ENCODE data around the gene FCRL3. TPM values are rescaled to one million over a fixed set of nuclear protein-coding genes. Genes with fewer than 3 reads are reported as not detected.

The FCRL3 gene
- total RNA-seq, 1 experiment from 2014 or later = not detected

- intact Hi-C loops (cut with micrococcal nuclease; ENCODE audit: unreplicated experiment) = no loop called here
- Mint-ChIP-seq H3K9me3 (ENCODE audit: unreplicated experiment) (no peaks in the 10 kb centered on the region), H3K27ac (ENCODE audit: unreplicated experiment) (no peak overlapping the region), H3K4me1 (ENCODE audit: low read depth, unreplicated experiment) (no peaks in the 10 kb centered on the region), H3K4me3 (ENCODE audit: unreplicated experiment) (no peak overlapping the region), H3K27me3 (ENCODE audit: insufficient read depth, unreplicated experiment) (peaks cover 21% of the 10 kb centered on the region), H3K36me3 (ENCODE audit: insufficient read depth, unreplicated experiment) (no peaks in the 10 kb centered on the region)
- Histone ChIP-seq H3K9me3 (no peaks in the 10 kb centered on the region), H3K27me3 (replicated peaks; ENCODE audit: control insufficient read depth, insufficient read depth, low read length) (no peaks in the 10 kb centered on the region; the same call in 1 of the 2 replicates), H3K4me1 (no peaks in the 10 kb centered on the region), H3K4me3 (ENCODE audit: low read depth, low read length) (no peak overlapping the region), H3K36me3 (ENCODE audit: control insufficient read depth, insufficient read depth, low read length) (no peaks in the 10 kb centered on the region)
- CTCF ChIA-PET = no interaction called here
- DNase-seq = no peak
- POLR2A ChIA-PET = no interaction called here
- no TSS peak for BruUV-seq (replicated peaks)
- no peak for TF ChIP-seq CTCF (IDR thresholded peaks at IDR 0.05; ENCODE audit: insufficient read depth in 1 of 2, low read depth in 1 of 2, low read length in 1 of 2, severe bottlenecking in 1 of 2, unreplicated experiment in 1 of 2)
These were observed 52.3 kb downstream of the FCRL3 start for GRCh38 chr1:157648317-157648716.

GRCh38 chr1:157646144-157646543 lies 54.4 kb downstream of the FCRL3 start:
- BruUV-seq (replicated peaks) = no TSS peak
- H3K9me3 ChIP-seq = no peaks in the 10 kb centered on the region
- Mint-ChIP-seq H3K36me3 (ENCODE audit: insufficient read depth, unreplicated experiment) (no peaks in the 10 kb centered on the region), H3K4me3 (ENCODE audit: unreplicated experiment) (no peak overlapping the region), H3K4me1 (ENCODE audit: low read depth, unreplicated experiment) (no peaks in the 10 kb centered on the region), H3K27me3 (ENCODE audit: insufficient read depth, unreplicated experiment) (peaks cover 18% of the 10 kb centered on the region), H3K9me3 (ENCODE audit: unreplicated experiment) (no peaks in the 10 kb centered on the region), H3K27ac (ENCODE audit: unreplicated experiment) (no peak overlapping the region)
- no peaks in the 10 kb centered on the region for H3K4me1 ChIP-seq
- no peak overlapping the region for H3K4me3 ChIP-seq (ENCODE audit: low read depth, low read length)
- no peak for DNase-seq
- POLR2A ChIA-PET = no interaction called here
- H3K36me3 ChIP-seq (ENCODE audit: control insufficient read depth, insufficient read depth, low read length) = no peaks in the 10 kb centered on the region
- no peak for TF ChIP-seq CTCF (IDR thresholded peaks at IDR 0.05; ENCODE audit: insufficient read depth in 1 of 2, low read depth in 1 of 2, low read length in 1 of 2, severe bottlenecking in 1 of 2, unreplicated experiment in 1 of 2)
- intact Hi-C loops (cut with micrococcal nuclease; ENCODE audit: unreplicated experiment) = no loop called here
- H3K27me3 ChIP-seq (replicated peaks; ENCODE audit: control insufficient read depth, insufficient read depth, low read length) = no peaks in the 10 kb centered on the region
- CTCF ChIA-PET = no interaction called here

GRCh38 chr1:157641177-157641576 lies 59.4 kb downstream of the FCRL3 start:
- Mint-ChIP-seq H3K27ac (ENCODE audit: unreplicated experiment) (no peak overlapping the region), H3K36me3 (ENCODE audit: insufficient read depth, unreplicated experiment) (no peaks in the 10 kb centered on the region), H3K27me3 (ENCODE audit: insufficient read depth, unreplicated experiment) (peaks cover 29% of the 10 kb centered on the region), H3K4me3 (ENCODE audit: unreplicated experiment) (no peak overlapping the region), H3K4me1 (ENCODE audit: low read depth, unreplicated experiment) (no peaks in the 10 kb centered on the region), H3K9me3 (ENCODE audit: unreplicated experiment) (no peaks in the 10 kb centered on the region)
- Histone ChIP-seq H3K36me3 (ENCODE audit: control insufficient read depth, insufficient read depth, low read length) (no peaks in the 10 kb centered on the region), H3K27me3 (replicated peaks; ENCODE audit: control insufficient read depth, insufficient read depth, low read length) (no peaks in the 10 kb centered on the region; the same call in 1 of the 2 replicates), H3K4me3 (ENCODE audit: low read depth, low read length) (no peak overlapping the region), H3K9me3 (no peaks in the 10 kb centered on the region), H3K4me1 (no peaks in the 10 kb centered on the region)
- CTCF ChIA-PET = no interaction called here
- BruUV-seq (replicated peaks) = no TSS peak
- POLR2A ChIA-PET = no interaction called here
- no peak for DNase-seq
- intact Hi-C loops (cut with micrococcal nuclease; ENCODE audit: unreplicated experiment) = no loop called here
- no peak for TF ChIP-seq CTCF (IDR thresholded peaks at IDR 0.05; ENCODE audit: insufficient read depth in 1 of 2, low read depth in 1 of 2, low read length in 1 of 2, severe bottlenecking in 1 of 2, unreplicated experiment in 1 of 2)
